Measurements from ENCODE around the gene SPAG6. TPM values are rescaled to one million over a fixed set of nuclear protein-coding genes. Genes with fewer than 3 reads are reported as not detected.
A peak's percentile ranks its signal among the peaks of the same experiment; 100 is the strongest.
"Not testable (repeated sequence)": the region's sequence is repeated elsewhere in the genome, so short reads cannot be mapped to it uniquely, and the experiment has no call there.

Gene SPAG6
- total RNA-seq, 1 donor from 2014 or later = not detected

DNA sequence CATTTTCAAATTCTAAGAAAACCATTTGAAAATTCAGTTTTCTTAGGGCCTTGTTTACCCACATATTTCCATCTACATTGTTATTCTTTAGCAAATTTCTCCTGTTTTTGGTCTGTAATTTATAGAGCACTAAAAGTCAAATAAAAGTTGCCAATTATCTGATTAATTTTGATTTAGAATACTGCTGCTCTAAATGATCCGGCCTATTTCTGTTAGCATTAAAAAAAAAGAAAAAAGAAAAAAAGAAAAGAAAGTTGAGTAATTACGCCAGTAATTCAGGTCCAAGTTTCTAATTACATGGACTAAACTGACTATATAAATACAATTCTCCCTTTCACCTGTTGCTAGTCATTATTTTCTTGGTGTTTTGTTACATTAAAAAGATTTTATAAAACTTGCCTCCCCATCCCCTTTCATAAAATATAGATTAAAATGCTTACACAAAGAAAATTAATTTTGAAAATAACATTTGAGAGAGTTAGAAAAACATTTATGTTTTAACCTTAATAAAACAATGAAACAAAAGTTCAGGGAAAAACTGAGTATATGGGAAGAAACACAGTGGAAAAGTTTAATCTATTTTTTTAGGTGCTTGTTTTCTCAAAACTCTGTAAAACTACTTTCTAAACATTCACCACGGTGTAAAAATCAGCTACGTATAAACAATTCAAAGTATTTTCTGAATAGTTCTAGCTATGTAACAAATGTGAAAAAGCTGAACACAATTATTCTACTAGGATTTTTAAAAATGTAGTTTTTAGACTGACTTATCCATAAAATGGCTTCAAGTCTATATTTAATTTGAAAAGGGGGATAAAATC is 35.9 kb upstream of the SPAG6 start:
- Mint-ChIP-seq H3K27me3 (ENCODE audit: unreplicated experiment) (no peaks in the 10 kb centered on the region), H3K27ac (ENCODE audit: unreplicated experiment) (no peak overlapping the region), H3K9me3 (ENCODE audit: unreplicated experiment) (no peaks in the 10 kb centered on the region), H3K36me3 (ENCODE audit: unreplicated experiment) (no peaks in the 10 kb centered on the region), H3K4me1 (ENCODE audit: unreplicated experiment) (peaks cover 7% of the 10 kb centered on the region), H3K4me3 (ENCODE audit: unreplicated experiment) (no peak overlapping the region)
- TF ChIP-seq, protein P1, sequence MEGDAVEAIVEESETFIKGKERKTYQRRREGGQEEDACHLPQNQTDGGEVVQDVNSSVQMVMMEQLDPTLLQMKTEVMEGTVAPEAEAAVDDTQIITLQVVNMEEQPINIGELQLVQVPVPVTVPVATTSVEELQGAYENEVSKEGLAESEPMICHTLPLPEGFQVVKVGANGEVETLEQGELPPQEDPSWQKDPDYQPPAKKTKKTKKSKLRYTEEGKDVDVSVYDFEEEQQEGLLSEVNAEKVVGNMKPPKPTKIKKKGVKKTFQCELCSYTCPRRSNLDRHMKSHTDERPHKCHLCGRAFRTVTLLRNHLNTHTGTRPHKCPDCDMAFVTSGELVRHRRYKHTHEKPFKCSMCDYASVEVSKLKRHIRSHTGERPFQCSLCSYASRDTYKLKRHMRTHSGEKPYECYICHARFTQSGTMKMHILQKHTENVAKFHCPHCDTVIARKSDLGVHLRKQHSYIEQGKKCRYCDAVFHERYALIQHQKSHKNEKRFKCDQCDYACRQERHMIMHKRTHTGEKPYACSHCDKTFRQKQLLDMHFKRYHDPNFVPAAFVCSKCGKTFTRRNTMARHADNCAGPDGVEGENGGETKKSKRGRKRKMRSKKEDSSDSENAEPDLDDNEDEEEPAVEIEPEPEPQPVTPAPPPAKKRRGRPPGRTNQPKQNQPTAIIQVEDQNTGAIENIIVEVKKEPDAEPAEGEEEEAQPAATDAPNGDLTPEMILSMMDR (IDR thresholded peaks at IDR 0.05) = no peak
- DNase-seq (ENCODE audit: extremely low spot score, unreplicated experiment) = no peak

GRCh38 chr10:22310012-22310411 is 35.3 kb upstream of the SPAG6 start:
- peaks cover 10% of the 10 kb centered on the region for H3K4me1 Mint-ChIP-seq (ENCODE audit: unreplicated experiment)
- not testable (repeated sequence) for H3K9me3 Mint-ChIP-seq (ENCODE audit: unreplicated experiment); DNase-seq (ENCODE audit: extremely low spot score, unreplicated experiment); H3K27me3 Mint-ChIP-seq (ENCODE audit: unreplicated experiment); H3K27ac Mint-ChIP-seq (ENCODE audit: unreplicated experiment); H3K36me3 Mint-ChIP-seq (ENCODE audit: unreplicated experiment); H3K4me3 Mint-ChIP-seq (ENCODE audit: unreplicated experiment)

DNA sequence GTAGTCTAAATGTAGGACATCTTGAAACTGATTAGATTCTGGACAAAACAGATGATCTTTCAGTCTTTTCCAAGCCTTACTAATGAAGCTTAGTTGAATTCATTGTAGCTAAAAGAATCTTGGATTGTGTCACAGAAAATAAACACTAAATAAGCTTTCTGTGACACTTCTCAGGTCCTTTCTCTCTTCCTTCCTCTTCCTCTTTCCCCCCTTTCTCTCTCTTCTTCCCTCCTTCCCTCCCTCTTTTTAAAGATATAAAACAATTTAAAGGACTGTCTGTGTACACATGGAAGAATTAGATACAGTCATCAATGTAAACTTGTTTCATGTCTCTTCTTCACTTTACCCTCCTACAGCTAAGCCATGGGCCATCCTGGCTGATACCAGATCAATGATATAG is 34.4 kb upstream of the SPAG6 start:
- Mint-ChIP-seq H3K9me3 (ENCODE audit: unreplicated experiment) (no peaks in the 10 kb centered on the region), H3K4me1 (ENCODE audit: unreplicated experiment) (peaks cover 10% of the 10 kb centered on the region), H3K27me3 (ENCODE audit: unreplicated experiment) (peaks cover 2% of the 10 kb centered on the region)

GRCh38 chr10:22314852-22315251 is 30.4 kb upstream of the SPAG6 start:
- Mint-ChIP-seq H3K36me3 (ENCODE audit: unreplicated experiment) (peaks cover 1% of the 10 kb centered on the region), H3K4me3 (ENCODE audit: unreplicated experiment) (peak overlapping the region; percentile 90), H3K27me3 (ENCODE audit: unreplicated experiment) (peaks cover 3% of the 10 kb centered on the region), H3K4me1 (ENCODE audit: unreplicated experiment) (peaks cover 28% of the 10 kb centered on the region), H3K27ac (ENCODE audit: unreplicated experiment) (no peak overlapping the region), H3K9me3 (ENCODE audit: unreplicated experiment) (no peaks in the 10 kb centered on the region)
- no peak for DNase-seq (ENCODE audit: extremely low spot score, unreplicated experiment)
- TF ChIP-seq, protein P1 (IDR thresholded peaks at IDR 0.05) = no peak

More for the DNA sequence above, 34.4 kb upstream of the SPAG6 start:
- DNase-seq (ENCODE audit: extremely low spot score, unreplicated experiment) = no peak
- TF ChIP-seq, protein P1 (IDR thresholded peaks at IDR 0.05) = no peak
- no peak overlapping the region for H3K27ac Mint-ChIP-seq (ENCODE audit: unreplicated experiment)
- H3K4me3 Mint-ChIP-seq (ENCODE audit: unreplicated experiment) = no peak overlapping the region
- H3K36me3 Mint-ChIP-seq (ENCODE audit: unreplicated experiment) = no peaks in the 10 kb centered on the region

DNA sequence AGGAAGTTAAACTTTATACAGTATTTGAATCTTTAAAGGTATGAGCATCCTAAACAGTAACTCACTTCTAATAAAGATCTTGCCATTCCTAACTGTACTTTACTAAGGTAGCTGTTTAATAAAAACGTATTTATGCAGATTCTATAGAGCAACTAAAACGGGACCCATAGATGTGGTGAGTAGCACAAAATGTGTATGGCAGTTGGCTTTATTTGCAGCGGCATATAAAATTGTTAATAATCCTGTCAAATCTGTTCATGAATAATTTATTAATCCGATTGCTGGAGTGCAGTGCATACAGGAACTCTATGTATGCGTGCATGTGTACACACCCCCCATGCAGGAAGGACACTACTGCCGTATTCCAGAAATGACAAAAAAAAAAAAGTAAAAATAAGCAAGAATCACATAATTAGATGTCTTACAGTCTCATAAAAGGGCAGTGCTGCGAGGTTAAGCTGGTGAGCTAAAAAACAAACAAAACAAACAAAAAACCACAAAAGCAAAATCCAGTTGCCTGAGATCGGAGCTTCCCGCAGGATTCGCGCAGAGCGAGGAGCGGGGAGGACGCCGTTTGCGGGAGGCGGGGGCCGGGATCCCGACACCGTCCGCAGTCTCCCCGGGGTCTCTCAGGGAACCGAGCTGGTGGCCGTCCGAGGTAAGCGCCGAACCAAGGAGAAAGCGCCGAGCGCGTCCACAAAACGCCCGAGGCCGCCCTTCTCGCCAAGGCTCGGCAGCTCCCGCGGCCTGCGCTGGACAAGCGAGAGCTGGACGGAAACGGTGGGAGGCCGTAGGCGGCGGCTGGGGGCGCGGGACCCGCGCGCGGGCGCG is 29.6 kb upstream of the SPAG6 start:
- Mint-ChIP-seq H3K4me1 (ENCODE audit: unreplicated experiment) (peaks cover 32% of the 10 kb centered on the region), H3K36me3 (ENCODE audit: unreplicated experiment) (peaks cover 1% of the 10 kb centered on the region), H3K27me3 (ENCODE audit: unreplicated experiment) (peaks cover 6% of the 10 kb centered on the region), H3K27ac (ENCODE audit: unreplicated experiment) (peak overlapping the region; percentile 85), H3K9me3 (ENCODE audit: unreplicated experiment) (no peaks in the 10 kb centered on the region), H3K4me3 (ENCODE audit: unreplicated experiment) (peak overlapping the region; percentile 90)
- TF ChIP-seq, protein P1 (IDR thresholded peaks at IDR 0.05) = no peak
- no peak for DNase-seq (ENCODE audit: extremely low spot score, unreplicated experiment)
